ENCODE measurements around the gene ADARB2.

DNA sequence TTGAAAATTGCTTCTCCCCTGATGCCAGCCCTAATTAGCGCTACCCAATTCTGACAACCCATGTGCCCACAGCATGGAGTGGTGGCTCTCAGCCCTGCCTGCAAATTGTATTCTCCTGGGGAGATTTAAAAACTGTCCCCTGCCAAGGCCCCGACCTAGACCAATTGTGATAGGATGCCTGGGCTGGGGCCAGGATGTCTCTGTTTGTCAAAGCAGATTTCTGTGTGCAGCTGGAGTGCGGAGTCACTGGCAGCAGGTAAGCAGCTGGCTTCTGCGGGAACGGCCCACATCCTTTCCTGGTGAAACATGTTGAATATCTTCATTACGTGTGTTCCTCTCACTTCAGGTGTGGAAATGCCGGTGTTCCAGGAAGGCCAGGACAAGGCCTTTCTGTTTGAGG, 442.6 kb downstream of the ADARB2 start:
- no peak for TF ChIP-seq CTCF (IDR thresholded peaks at IDR 0.05)
- no peak for TF ChIP-seq EP300 (IDR thresholded peaks at IDR 0.05; ENCODE audit: low read depth)
- no peak for TF ChIP-seq POLR2AphosphoS5 (IDR thresholded peaks at IDR 0.05)
